22Rv1 (cell line): Measurements from ENCODE around the gene SNAPC3.

Experiments
- ZFX ChIP-seq: fragments of 450-650 bp; IDR thresholded peaks from 2 replicates; pipeline ENCODE4 v1.6.1; 2017; ENCODE audit warnings: antibody characterized with exemption, borderline replicate concordance
- TF ChIP-seq, protein P1 (sequence below): fragments of 450-650 bp; IDR thresholded peaks from 2 replicates; pipeline ENCODE4 v1.5.1; 2017; ENCODE audit warnings: mild to moderate bottlenecking

DNA sequence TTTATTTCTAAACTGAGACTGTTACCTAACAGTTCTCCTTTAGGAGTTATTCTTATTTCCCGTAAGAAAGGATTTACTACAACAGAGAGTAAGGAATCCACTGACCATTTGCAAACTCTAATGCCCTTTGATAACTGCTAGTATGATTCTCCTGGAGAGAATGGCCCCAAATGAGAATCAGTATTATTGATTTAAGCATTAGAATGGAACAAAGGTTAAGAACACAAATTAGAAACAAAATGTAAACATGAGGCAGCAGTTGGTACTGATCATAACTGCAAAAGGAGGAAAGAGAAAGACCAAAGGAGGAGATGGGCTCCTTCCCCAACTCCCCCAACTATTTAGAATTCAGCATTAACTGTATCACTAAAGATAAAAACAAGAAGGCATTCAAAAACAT lies 57.4 kb downstream of the SNAPC3 start:
- no peak for TF ChIP-seq ZFX
- TF ChIP-seq, protein P1, sequence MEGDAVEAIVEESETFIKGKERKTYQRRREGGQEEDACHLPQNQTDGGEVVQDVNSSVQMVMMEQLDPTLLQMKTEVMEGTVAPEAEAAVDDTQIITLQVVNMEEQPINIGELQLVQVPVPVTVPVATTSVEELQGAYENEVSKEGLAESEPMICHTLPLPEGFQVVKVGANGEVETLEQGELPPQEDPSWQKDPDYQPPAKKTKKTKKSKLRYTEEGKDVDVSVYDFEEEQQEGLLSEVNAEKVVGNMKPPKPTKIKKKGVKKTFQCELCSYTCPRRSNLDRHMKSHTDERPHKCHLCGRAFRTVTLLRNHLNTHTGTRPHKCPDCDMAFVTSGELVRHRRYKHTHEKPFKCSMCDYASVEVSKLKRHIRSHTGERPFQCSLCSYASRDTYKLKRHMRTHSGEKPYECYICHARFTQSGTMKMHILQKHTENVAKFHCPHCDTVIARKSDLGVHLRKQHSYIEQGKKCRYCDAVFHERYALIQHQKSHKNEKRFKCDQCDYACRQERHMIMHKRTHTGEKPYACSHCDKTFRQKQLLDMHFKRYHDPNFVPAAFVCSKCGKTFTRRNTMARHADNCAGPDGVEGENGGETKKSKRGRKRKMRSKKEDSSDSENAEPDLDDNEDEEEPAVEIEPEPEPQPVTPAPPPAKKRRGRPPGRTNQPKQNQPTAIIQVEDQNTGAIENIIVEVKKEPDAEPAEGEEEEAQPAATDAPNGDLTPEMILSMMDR = no peak
